Measurements from ENCODE around the gene TENM4.

TENM4 gene

DNA sequence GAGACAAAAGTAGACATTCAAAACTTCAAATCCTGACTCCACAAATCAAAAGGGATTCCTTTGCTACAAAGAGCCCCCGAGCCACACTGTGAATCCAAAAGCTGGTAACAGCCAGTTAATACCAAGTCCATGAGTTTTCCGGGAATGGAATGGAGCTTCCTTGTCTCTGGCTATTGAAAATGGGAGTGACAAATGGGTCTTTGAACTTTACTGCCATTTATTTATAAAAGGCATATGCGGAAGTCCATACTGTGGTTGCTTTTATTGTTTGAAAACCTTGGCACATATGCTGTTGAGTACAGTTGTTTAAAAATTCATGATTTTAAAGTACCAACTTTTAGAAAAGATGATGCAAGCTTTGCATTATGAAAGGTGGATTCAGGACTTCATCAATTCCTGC is 659.9 kb downstream of the TENM4 start:
- no peak for DNase-seq (ENCODE audit: low spot score in 2 of 2)
- no peaks in the 10 kb centered on the region for H3K36me3 ChIP-seq (replicated peaks)
- in situ Hi-C loops (cut with MboI; ENCODE audit: low sequenced_read_pairs): no loop called here
- no peaks in the 10 kb centered on the region for H3K9me3 ChIP-seq
- no peaks in the 10 kb centered on the region for H3K27me3 ChIP-seq (ENCODE audit: low read depth)
- no peak overlapping the region for H3K4me3 ChIP-seq
- H3K4me1 ChIP-seq: no peaks in the 10 kb centered on the region

- in situ Hi-C loops (cut with MboI; ENCODE audit: low sequenced_read_pairs): no loop called here
- Histone ChIP-seq H3K27me3 (ENCODE audit: low read depth) (no peaks in the 10 kb centered on the region), H3K4me1 (no peaks in the 10 kb centered on the region), H3K4me3 (no peak overlapping the region), H3K9me3 (no peaks in the 10 kb centered on the region), H3K36me3 (replicated peaks) (no peaks in the 10 kb centered on the region)
- DNase-seq (ENCODE audit: low spot score in 2 of 2): no peak
Observed at GRCh38 chr11:78773492-78773891, 667.3 kb downstream of the TENM4 start.

GRCh38 chr11:78773077-78773476 is 667.8 kb downstream of the TENM4 start:
- in situ Hi-C loops (cut with MboI; ENCODE audit: low sequenced_read_pairs): no loop called here
- no peaks in the 10 kb centered on the region for H3K36me3 ChIP-seq (replicated peaks)
- no peaks in the 10 kb centered on the region for H3K4me1 ChIP-seq
- no peak for DNase-seq (ENCODE audit: low spot score in 2 of 2)
- H3K4me3 ChIP-seq: no peak overlapping the region
- H3K9me3 ChIP-seq: no peaks in the 10 kb centered on the region
- no peaks in the 10 kb centered on the region for H3K27me3 ChIP-seq (ENCODE audit: low read depth)

DNA sequence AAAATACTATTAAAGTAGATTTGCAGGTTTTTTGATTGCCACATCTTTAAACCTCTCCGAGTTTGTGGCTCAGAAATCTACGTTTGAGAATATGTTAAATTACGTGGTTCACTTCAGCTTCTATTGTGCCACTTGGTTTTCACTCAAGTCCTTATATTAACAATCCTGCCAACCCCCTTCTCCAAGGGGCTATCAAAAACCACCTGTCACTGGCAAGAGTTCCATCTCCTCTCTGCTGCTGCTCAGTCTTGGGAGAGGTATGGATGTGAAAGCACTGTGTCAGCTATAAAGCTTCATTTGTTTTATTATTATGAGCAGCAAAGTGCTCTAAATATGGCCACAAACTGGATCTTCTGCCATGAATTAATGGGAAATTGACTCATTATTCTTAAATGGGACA is 668.6 kb downstream of the TENM4 start:
- H3K4me1 ChIP-seq: no peaks in the 10 kb centered on the region
- no peaks in the 10 kb centered on the region for H3K27me3 ChIP-seq (ENCODE audit: low read depth)
- no peak overlapping the region for H3K4me3 ChIP-seq
- no peak for DNase-seq (ENCODE audit: low spot score in 2 of 2)
- H3K36me3 ChIP-seq (replicated peaks): no peaks in the 10 kb centered on the region
- H3K9me3 ChIP-seq: no peaks in the 10 kb centered on the region
- in situ Hi-C loops (cut with MboI; ENCODE audit: low sequenced_read_pairs): no loop called here

DNA sequence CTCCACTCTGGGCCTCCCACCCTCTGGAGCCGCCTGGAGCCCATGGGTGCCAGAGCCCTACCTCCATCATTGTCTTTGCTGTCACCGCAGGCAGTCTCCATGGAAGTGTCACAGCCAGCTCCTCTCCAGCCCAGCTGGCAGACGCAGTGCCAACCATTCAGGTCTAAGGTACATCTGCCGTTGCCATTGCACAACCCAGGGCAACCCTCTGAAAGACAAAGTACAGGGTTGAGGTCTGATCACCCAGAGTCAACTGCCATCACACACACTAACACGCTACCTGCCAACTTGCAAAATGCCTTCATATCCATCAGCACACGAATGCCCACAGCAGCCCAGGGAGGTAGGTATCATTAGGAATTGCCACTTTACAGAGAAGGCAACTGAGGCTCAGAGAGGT is 669.9 kb downstream of the TENM4 start:
- H3K27me3 ChIP-seq (ENCODE audit: low read depth): no peaks in the 10 kb centered on the region
- no peak overlapping the region for H3K4me3 ChIP-seq
- no peaks in the 10 kb centered on the region for H3K36me3 ChIP-seq (replicated peaks)
- in situ Hi-C loops (cut with MboI; ENCODE audit: low sequenced_read_pairs): no loop called here
- no peaks in the 10 kb centered on the region for H3K4me1 ChIP-seq
- DNase-seq (ENCODE audit: low spot score in 2 of 2): no peak
- H3K9me3 ChIP-seq: no peaks in the 10 kb centered on the region

GRCh38 chr11:78768971-78769370 is 671.9 kb downstream of the TENM4 start:
- H3K36me3 ChIP-seq (replicated peaks): no peaks in the 10 kb centered on the region
- no peaks in the 10 kb centered on the region for H3K27me3 ChIP-seq (ENCODE audit: low read depth)
- in situ Hi-C loops (cut with MboI; ENCODE audit: low sequenced_read_pairs): no loop called here
- no peaks in the 10 kb centered on the region for H3K9me3 ChIP-seq
- H3K4me1 ChIP-seq: no peaks in the 10 kb centered on the region
- no peak overlapping the region for H3K4me3 ChIP-seq
- no peak for DNase-seq (ENCODE audit: low spot score in 2 of 2)

GRCh38 chr11:78768345-78768744 is 672.5 kb downstream of the TENM4 start:
- Histone ChIP-seq H3K9me3 (no peaks in the 10 kb centered on the region), H3K36me3 (replicated peaks) (no peaks in the 10 kb centered on the region), H3K27me3 (ENCODE audit: low read depth) (no peaks in the 10 kb centered on the region), H3K4me1 (no peaks in the 10 kb centered on the region), H3K4me3 (no peak overlapping the region)
- in situ Hi-C loops (cut with MboI; ENCODE audit: low sequenced_read_pairs): no loop called here
- no peak for DNase-seq (ENCODE audit: low spot score in 2 of 2)

DNA sequence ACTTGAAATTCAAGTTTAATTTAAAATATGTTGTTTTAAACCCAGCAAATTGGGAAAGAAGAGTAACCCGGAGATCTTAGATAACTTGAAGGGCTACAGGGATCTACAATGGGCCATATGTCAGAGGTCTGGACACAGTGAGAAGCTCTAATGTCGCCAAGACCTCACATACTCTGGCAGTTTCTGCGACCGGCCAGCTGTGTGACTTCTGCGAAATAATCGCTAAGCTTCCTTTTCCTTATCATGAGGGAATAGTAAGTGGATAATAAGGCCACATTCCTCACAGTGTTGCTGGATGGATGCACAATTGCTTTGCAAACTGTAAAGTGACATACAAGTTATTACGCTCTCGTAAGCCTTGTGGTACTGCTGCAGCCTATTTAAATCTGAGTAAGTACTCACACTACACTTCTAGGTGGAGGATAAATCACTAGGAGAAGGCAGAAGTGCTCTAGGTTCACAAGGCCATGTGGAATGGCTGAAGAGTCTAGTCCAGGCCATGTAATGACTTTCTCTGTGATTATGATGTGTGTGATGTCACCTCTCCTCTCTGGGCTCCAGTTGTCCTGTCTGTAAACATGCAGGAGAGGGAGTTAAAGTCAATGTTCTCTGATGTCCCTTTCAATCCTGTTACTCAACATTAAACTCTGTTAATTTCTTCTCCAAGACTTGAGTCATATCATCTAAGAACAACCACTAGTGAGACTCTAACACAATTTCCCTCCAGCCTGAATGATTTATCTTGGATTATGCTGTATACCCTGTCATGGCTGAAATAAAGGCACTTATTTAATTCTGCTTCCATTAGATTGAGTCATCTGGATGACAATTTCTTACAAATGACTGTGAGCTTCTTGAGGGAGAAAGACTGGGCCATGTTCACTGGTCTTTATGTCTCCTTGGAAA is 673.5 kb downstream of the TENM4 start:
- H3K4me1 ChIP-seq: no peaks in the 10 kb centered on the region
- H3K36me3 ChIP-seq (replicated peaks): no peaks in the 10 kb centered on the region
- no peak overlapping the region for H3K4me3 ChIP-seq
- no peak for DNase-seq (ENCODE audit: low spot score in 2 of 2)
- H3K27me3 ChIP-seq (ENCODE audit: low read depth): no peaks in the 10 kb centered on the region
- in situ Hi-C loops (cut with MboI; ENCODE audit: low sequenced_read_pairs): no loop called here
- H3K9me3 ChIP-seq: no peaks in the 10 kb centered on the region

DNA sequence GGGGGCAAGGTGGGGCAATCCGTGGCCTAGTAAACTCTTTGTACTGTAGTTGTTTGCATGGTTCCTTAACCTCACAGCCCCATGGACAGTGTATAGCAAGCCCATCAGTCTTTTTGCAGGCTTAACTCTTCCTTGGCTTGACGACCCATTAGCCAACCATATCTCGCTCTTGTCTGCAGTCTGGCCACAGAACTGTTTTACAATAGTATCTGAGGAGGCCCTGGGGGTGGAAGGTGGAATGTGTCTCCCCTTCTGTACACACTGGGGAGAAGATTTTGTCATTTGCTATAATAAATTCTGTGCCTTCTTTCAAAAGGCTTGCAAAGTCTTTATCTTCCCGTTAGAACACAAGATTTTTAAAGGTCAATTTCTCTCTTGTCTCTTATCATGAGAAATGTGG is 675.9 kb downstream of the TENM4 start:
- H3K9me3 ChIP-seq: no peaks in the 10 kb centered on the region
- in situ Hi-C loops (cut with MboI; ENCODE audit: low sequenced_read_pairs): no loop called here
- H3K27me3 ChIP-seq (ENCODE audit: low read depth): no peaks in the 10 kb centered on the region
- no peaks in the 10 kb centered on the region for H3K36me3 ChIP-seq (replicated peaks)
- no peak overlapping the region for H3K4me3 ChIP-seq
- DNase-seq (ENCODE audit: low spot score in 2 of 2): no peak
- H3K4me1 ChIP-seq: no peaks in the 10 kb centered on the region

GRCh38 chr11:78763664-78764063 is 677.2 kb downstream of the TENM4 start:
- H3K4me3 ChIP-seq: no peak overlapping the region
- H3K9me3 ChIP-seq: no peaks in the 10 kb centered on the region
- H3K27me3 ChIP-seq (ENCODE audit: low read depth): no peaks in the 10 kb centered on the region
- in situ Hi-C loops (cut with MboI; ENCODE audit: low sequenced_read_pairs): no loop called here
- H3K4me1 ChIP-seq: no peaks in the 10 kb centered on the region
- no peaks in the 10 kb centered on the region for H3K36me3 ChIP-seq (replicated peaks)
- DNase-seq (ENCODE audit: low spot score in 2 of 2): no peak

DNA sequence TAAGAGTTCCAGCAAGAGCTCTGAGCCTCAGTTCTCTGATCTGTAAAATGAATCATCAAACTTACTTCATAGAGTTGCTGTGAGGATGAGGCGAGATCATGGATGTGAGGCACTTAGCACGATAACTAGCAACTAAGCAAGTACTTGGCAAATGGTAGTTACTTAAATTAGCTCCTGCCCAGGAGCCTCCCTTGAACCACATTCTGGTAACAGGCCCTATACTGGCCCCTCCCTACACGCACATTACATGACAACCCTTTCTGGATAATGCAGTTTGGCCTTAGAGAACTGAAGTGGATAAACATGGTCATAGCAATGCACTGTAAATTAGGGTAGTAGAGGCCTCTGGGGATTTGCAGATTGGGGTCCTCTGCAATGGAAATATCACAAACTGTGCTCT is 678.7 kb downstream of the TENM4 start:
- no peak for DNase-seq (ENCODE audit: low spot score in 2 of 2)
- Histone ChIP-seq H3K27me3 (ENCODE audit: low read depth) (no peaks in the 10 kb centered on the region), H3K36me3 (replicated peaks) (no peaks in the 10 kb centered on the region), H3K9me3 (no peaks in the 10 kb centered on the region), H3K4me1 (no peaks in the 10 kb centered on the region), H3K4me3 (no peak overlapping the region)
- in situ Hi-C loops (cut with MboI; ENCODE audit: low sequenced_read_pairs): no loop called here

DNA sequence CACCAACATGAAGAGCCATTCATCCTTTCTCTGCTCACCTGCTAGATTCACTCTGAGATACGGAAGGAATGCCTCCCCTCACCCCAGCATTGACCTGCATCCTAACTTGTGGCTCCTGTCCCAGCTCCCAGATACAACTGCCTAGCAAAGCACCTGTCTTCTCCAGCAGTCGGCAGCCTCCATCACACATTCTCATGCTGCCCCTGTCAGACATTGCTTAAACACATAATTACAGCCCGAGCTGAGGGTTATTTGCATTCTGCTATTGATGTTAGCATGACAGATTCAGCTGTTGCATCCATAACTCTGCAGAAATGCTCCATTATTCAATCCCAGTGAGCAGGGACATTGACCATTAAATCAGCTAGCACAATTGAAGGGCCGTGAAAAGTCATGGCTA is 681.8 kb downstream of the TENM4 start:
- Histone ChIP-seq H3K4me1 (no peaks in the 10 kb centered on the region), H3K9me3 (no peaks in the 10 kb centered on the region), H3K4me3 (no peak overlapping the region), H3K27me3 (ENCODE audit: low read depth) (no peaks in the 10 kb centered on the region), H3K36me3 (replicated peaks) (no peaks in the 10 kb centered on the region)
- in situ Hi-C loops (cut with MboI; ENCODE audit: low sequenced_read_pairs): no loop called here
- no peak for DNase-seq (ENCODE audit: low spot score in 2 of 2)

DNA sequence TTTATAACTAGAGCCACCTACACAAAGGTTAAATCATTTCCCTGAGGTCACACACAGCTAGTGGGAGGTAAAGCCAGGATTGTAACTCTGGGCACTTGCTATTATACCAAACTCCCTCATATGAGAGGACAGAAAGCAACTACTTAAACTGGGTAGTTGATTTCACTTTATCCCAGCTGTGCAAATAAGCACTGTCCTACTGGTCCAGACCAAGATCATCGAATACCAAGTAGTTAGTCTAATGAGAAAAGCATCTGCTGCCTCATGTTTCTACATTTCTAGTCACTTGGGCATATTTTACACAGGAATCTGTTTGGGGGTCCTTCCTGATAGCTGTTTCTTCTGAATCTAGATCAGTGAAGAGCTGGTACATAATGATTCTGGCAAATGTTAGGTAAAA is 687.5 kb downstream of the TENM4 start:
- no peaks in the 10 kb centered on the region for H3K27me3 ChIP-seq (ENCODE audit: low read depth)
- H3K9me3 ChIP-seq: no peaks in the 10 kb centered on the region
- H3K36me3 ChIP-seq (replicated peaks): no peaks in the 10 kb centered on the region
- in situ Hi-C loops (cut with MboI; ENCODE audit: low sequenced_read_pairs): no loop called here
- H3K4me1 ChIP-seq: no peaks in the 10 kb centered on the region
- DNase-seq (ENCODE audit: low spot score in 2 of 2): no peak
- no peak overlapping the region for H3K4me3 ChIP-seq

GRCh38 chr11:78752494-78752893 is 688.3 kb downstream of the TENM4 start:
- no peaks in the 10 kb centered on the region for H3K36me3 ChIP-seq (replicated peaks)
- H3K4me1 ChIP-seq: no peaks in the 10 kb centered on the region
- in situ Hi-C loops (cut with MboI; ENCODE audit: low sequenced_read_pairs): no loop called here
- H3K27me3 ChIP-seq (ENCODE audit: low read depth): no peaks in the 10 kb centered on the region
- DNase-seq (ENCODE audit: low spot score in 2 of 2): no peak
- no peaks in the 10 kb centered on the region for H3K9me3 ChIP-seq
- no peak overlapping the region for H3K4me3 ChIP-seq

Data from HAP-1 (cell line).